Right lobe of liver (tissue), 6 donors: Measurements from ENCODE around the gene COQ4. TPM values are rescaled to one million over a fixed set of nuclear protein-coding genes. Genes with fewer than 3 reads are reported as not detected.

Experiments used
- ATAC-seq, 4 donors: fragments of 200-7000 bp; cut with Tn5 transposase; one replicate each; pipeline ENCODE4 v1.9.1; 2020; ENCODE audit warnings: mild to moderate bottlenecking in 4 of 4, moderate library complexity in 4 of 4
- DNase-seq, 3 donors: peaks; one replicate each; pipeline ENCODE4 v3.0.0-alpha.2; 2020
- H3K27ac ChIP-seq, 3 donors: fragments of 200-600 bp; one replicate each; pipeline ENCODE4 v1.8.0; 2022
- H3K27me3 ChIP-seq, 2 donors: fragments of 200-600 bp; one replicate each; pipeline ENCODE4 v1.8.0; 2022
- H3K36me3 ChIP-seq, 4 donors: fragments of 200-600 bp; sonication (generic) in 1 of 4; one replicate each; pipeline versions ENCODE4 v1.5.1 to v1.8.0; 2017 to 2022; ENCODE audit warnings: control low read depth in 1 of 4
- H3K4me1 ChIP-seq, 4 donors: fragments of 200-600 bp; sonication (generic) in 1 of 4; one replicate each; pipeline versions ENCODE4 v1.5.1 to v1.8.0; 2017 to 2022; ENCODE audit warnings: control low read depth in 1 of 4
- H3K4me3 ChIP-seq, 3 donors: fragments of 200-600 bp; one replicate each; pipeline ENCODE4 v1.8.0; 2022
- H3K9me3 ChIP-seq, 4 donors: fragments of 200-600 bp; sonication (generic) in 1 of 4; one replicate each; pipeline versions ENCODE4 v1.5.1 to v1.8.0; 2017 to 2022; ENCODE audit warnings: control low read depth in 1 of 4
- POLR2A ChIP-seq: fragments of 450-650 bp; IDR thresholded peaks from one replicate; pipeline ENCODE4 v1.6.1; 2017; ENCODE audit warnings: antibody characterized with exemption, mild to moderate bottlenecking
- WGBS: methylation state at CpG from one replicate; pipeline ENCODE4 v1.1.6; 2018; ENCODE audit warnings: low coverage, low lambda C conversion rate; ENCODE audit not compliant: insufficient coverage; ENCODE audit errors: missing lambda C conversion rate; 5-methylcytosine and 5-hydroxymethylcytosine counted together
- intact Hi-C, 2 donors: fragments of 100-400 bp; cut with DNase I; formaldehyde crosslinking; loops; one replicate each; pipeline versions ENCODE4 v1.11.2 to v1.14.1; 2022
- total RNA-seq, 6 experiments: library from RNA; depleted of rRNA in 2 of 6; stranded (reverse); fragments of >200 nt in 2 of 6; fragmentation: NEBNext Ultra II Directional in 3 of 6; extraction: Animal tissue kit (Norgen Biotek cat#: 25700) in 3 of 6; gene quantifications; one replicate each; pipeline versions ENCODE4 v1.1.0 to v1.2.4, GENCODE V29; 2016 to 2023
- TF ChIP-seq, protein P1 (sequence below), 4 donors: fragments of 200-600 bp in 3 of 4; fragments of 450-650 bp in 1 of 4; IDR thresholded peaks; one replicate each; pipeline versions ENCODE4 v1.5.1 to v1.8.0; 2016 to 2022; ENCODE audit warnings: antibody characterized with exemption in 4 of 4, mild to moderate bottlenecking in 2 of 4
- donor health status: DM: no; HTN: yes; CAD: no.
- donor health status: DM: no; HTN: no; CAD: no.
- donor health status: DM: no; HTN: no; CAD: no.
- donor health status: DM: no; HTN: yes; CAD: no.
- donor health status: DM: no; HTN: yes; CAD: no.

The COQ4 gene
- total RNA-seq, 6 experiments from 2014 or later, result 22.3 to 67.5 (median 30.3) TPM

GRCh38 chr9:128342971-128343680, 20.5 kb downstream of the COQ4 start:
- Histone ChIP-seq H3K4me3 (no peak overlapping the region), H3K27me3 (no peaks in the 10 kb centered on the region), H3K9me3 (no peaks in the 10 kb centered on the region), H3K36me3 (peaks cover 0 to 38% (median 4%) of the 10 kb centered on the region in 4 donors), H3K4me1 (peaks cover 0 to 6% (median 0%) of the 10 kb centered on the region in 4 donors), H3K27ac (no peak overlapping the region)
- 45% methylated on average over 2 of the region's 8 CpGs for whole genome bisulfite sequencing
- DNase-seq (no peak), ATAC-seq (no peak)
- intact Hi-C loops, result loop anchor here (10.0 kb wide), 1 partner anchor 48 kb away; no protein-coding TSS in a partner anchor
- TF ChIP-seq, protein P1, sequence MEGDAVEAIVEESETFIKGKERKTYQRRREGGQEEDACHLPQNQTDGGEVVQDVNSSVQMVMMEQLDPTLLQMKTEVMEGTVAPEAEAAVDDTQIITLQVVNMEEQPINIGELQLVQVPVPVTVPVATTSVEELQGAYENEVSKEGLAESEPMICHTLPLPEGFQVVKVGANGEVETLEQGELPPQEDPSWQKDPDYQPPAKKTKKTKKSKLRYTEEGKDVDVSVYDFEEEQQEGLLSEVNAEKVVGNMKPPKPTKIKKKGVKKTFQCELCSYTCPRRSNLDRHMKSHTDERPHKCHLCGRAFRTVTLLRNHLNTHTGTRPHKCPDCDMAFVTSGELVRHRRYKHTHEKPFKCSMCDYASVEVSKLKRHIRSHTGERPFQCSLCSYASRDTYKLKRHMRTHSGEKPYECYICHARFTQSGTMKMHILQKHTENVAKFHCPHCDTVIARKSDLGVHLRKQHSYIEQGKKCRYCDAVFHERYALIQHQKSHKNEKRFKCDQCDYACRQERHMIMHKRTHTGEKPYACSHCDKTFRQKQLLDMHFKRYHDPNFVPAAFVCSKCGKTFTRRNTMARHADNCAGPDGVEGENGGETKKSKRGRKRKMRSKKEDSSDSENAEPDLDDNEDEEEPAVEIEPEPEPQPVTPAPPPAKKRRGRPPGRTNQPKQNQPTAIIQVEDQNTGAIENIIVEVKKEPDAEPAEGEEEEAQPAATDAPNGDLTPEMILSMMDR (IDR thresholded peaks at IDR 0.05), result no peak
- no peak for TF ChIP-seq POLR2A

DNA sequence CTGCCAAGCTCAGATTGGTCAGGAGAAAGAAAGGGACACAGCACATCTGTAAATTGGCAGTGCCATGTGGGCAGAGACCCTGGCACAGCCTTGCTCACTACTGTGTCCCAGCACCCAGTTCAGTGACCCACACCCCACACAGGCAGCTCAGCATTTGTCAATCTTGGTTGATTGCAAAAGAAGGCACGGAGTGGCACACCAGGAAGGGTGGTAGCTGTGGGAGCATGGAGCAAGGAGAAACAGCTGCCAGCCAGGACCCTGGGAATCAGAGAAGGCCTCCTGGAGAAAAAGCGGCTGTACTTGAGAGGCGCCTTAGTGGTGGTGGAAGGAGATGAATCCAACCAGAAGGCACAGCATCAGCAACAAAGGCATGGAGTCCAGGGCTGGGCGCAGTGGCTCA, 21.2 kb downstream of the COQ4 start:
- Histone ChIP-seq H3K4me3 (no peak overlapping the region), H3K36me3 (peaks cover 0 to 44% (median 9%) of the 10 kb centered on the region in 4 donors), H3K27ac (no peak overlapping the region), H3K27me3 (no peaks in the 10 kb centered on the region), H3K9me3 (no peaks in the 10 kb centered on the region), H3K4me1 (peaks cover 0 to 6% (median 0%) of the 10 kb centered on the region in 4 donors)
- intact Hi-C loops, result loop anchor here (10.0 kb wide), 1 partner anchor 49 kb away; no protein-coding TSS in a partner anchor
- 79% methylated on average over 4 of the region's 4 CpGs for WGBS
- TF ChIP-seq, protein P1 (IDR thresholded peaks at IDR 0.05), result no peak
- TF ChIP-seq POLR2A, result no peak
- ATAC-seq, result no peak
- DNase-seq, result no peak

DNA sequence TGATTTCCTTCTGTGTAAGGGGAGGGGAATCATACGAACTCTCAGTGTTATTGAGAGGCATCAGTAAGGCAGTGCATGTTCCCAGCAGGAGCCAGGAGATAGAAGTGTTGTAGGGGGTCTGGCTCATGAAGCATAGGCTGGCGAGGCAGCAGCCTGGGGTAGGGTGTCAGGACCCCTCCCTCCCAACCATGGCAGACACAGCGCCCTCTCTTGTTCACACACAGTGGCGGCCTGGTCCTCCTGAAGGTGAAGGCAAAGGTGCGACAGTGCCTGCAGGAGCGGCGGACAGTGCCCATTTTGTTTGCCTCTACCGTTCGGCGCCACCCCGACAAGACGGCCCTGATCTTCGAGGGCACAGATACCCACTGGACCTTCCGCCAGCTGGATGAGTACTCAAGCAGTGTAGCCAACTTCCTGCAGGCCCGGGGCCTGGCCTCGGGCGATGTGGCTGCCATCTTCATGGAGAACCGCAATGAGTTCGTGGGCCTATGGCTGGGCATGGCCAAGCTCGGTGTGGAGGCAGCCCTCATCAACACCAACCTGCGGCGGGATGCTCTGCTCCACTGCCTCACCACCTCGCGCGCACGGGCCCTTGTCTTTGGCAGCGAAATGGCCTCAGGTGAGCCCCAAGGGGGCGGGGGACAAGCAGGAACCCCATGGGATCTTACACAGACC, 22.4 kb downstream of the COQ4 start:
- Histone ChIP-seq H3K4me1 (peaks cover 0 to 6% (median 0%) of the 10 kb centered on the region in 4 donors), H3K27me3 (no peaks in the 10 kb centered on the region), H3K36me3 (peaks cover 0 to 44% (median 9%) of the 10 kb centered on the region in 4 donors), H3K27ac (no peak overlapping the region), H3K4me3 (no peak overlapping the region), H3K9me3 (no peaks in the 10 kb centered on the region)
- intact Hi-C loops, result loop anchor here (10.0 kb wide), 1 partner anchor 50 kb away; no protein-coding TSS in a partner anchor
- DNase-seq, result no peak
- no peak for ATAC-seq
- WGBS, result 100% methylated on average over 1 of the region's 28 CpGs
- TF ChIP-seq, protein P1 (IDR thresholded peaks at IDR 0.05), result no peak
- TF ChIP-seq POLR2A, result no peak

DNA sequence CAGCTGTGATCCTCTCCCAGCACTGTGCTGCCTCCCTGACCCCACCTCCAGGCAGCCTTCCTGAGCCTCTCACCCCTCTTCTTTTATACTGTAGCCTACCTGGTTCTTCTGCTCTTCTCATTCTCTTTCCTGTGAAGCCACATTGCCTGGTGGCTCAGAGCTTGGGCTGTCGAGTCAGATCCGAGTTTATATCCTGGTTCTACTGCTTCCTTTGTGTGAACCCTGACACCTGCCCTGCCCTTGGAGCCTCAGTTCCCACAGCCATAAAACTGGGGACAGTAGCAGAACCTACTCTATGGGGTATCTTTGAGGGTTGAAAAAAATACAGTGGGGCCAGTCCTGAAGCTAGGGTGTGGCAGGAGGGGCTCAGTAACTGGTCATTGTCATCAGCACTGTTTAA, 26.5 kb downstream of the COQ4 start:
- no peak overlapping the region for H3K27ac ChIP-seq
- peaks cover 0 to 35% (median 9%) of the 10 kb centered on the region in 4 donors for H3K36me3 ChIP-seq
- no peak for ATAC-seq

More for the DNA sequence above, 26.5 kb downstream of the COQ4 start:
- no peaks in the 10 kb centered on the region for H3K4me1 ChIP-seq
- H3K9me3 ChIP-seq, result no peaks in the 10 kb centered on the region
- no peak for DNase-seq
- H3K4me3 ChIP-seq, result no peak overlapping the region
- 100% methylated on average over 1 of the region's 2 CpGs for WGBS
- intact Hi-C loops, result loop anchor here (10.0 kb wide), 1 partner anchor 54 kb away; no protein-coding TSS in a partner anchor
- H3K27me3 ChIP-seq, result no peaks in the 10 kb centered on the region
- TF ChIP-seq, protein P1 (IDR thresholded peaks at IDR 0.05), result no peak
- no peak for TF ChIP-seq POLR2A
